Esophagus squamous epithelium (tissue), 4 donors: ENCODE data around the gene HIBCH.

Source experiments
- POLR2A ChIP-seq, 4 donors: fragments of 450-650 bp; IDR thresholded peaks; one replicate each; pipeline ENCODE4 v1.6.1; 2017; ENCODE audit warnings: antibody characterized with exemption in 4 of 4, mild to moderate bottlenecking in 4 of 4, moderate library complexity in 3 of 4
- TF ChIP-seq, protein P1 (sequence below), 6 experiments: fragments of 450-650 bp in 4 of 6; fragments of 200-600 bp in 2 of 6; sonication (generic) in 2 of 6; IDR thresholded peaks; one replicate each; pipeline ENCODE4 v1.5.1; 2016 to 2019; ENCODE audit warnings: antibody characterized with exemption in 6 of 6, mild to moderate bottlenecking in 4 of 6, moderate library complexity in 4 of 6

DNA sequence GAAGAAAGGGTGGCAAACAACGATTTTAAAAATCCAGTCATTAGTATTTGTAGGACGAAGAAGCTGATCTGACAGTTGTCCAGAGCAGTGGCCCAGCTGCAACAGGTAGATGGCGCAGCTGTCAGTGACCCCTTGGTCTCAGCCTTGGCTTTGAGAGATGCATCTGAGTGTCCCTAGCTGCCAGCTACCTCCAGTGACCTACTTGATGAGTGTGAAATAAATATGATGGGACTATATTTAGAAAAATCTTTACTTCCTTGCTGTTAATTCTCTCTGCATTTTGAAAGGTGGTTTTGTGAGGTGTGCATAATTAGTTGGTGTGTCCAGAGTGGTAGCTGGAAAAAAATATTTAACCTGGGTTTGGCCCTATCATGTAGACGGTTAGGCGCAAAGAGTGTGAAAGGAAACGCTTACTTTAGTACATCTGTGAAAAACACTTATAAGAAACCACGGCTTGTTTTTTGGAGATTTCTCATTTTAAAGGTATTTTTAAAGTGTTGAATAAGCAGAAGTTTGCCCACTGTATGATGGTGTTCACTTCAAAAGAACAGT, 24.7 kb upstream of the HIBCH start:
- TF ChIP-seq, protein P1, sequence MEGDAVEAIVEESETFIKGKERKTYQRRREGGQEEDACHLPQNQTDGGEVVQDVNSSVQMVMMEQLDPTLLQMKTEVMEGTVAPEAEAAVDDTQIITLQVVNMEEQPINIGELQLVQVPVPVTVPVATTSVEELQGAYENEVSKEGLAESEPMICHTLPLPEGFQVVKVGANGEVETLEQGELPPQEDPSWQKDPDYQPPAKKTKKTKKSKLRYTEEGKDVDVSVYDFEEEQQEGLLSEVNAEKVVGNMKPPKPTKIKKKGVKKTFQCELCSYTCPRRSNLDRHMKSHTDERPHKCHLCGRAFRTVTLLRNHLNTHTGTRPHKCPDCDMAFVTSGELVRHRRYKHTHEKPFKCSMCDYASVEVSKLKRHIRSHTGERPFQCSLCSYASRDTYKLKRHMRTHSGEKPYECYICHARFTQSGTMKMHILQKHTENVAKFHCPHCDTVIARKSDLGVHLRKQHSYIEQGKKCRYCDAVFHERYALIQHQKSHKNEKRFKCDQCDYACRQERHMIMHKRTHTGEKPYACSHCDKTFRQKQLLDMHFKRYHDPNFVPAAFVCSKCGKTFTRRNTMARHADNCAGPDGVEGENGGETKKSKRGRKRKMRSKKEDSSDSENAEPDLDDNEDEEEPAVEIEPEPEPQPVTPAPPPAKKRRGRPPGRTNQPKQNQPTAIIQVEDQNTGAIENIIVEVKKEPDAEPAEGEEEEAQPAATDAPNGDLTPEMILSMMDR (IDR thresholded peaks at IDR 0.05) = peak in 4 of 6 experiments; percentile 13 to 42 (median 30)
- TF ChIP-seq POLR2A (IDR thresholded peaks at IDR 0.05) = no peak
